ENCODE measurements around the gene ABI3BP.

GRCh38 chr3:100775226-100775625, 218.0 kb downstream of the ABI3BP start:
- TF ChIP-seq CTCF (conservative IDR thresholded peaks at IDR 0.05) (no peak), ZFX (IDR thresholded peaks at IDR 0.05) (no peak)
